Osteocyte (in vitro differentiated cells): Measurements from ENCODE around the gene ABCC8. TPM values are rescaled to one million over a fixed set of nuclear protein-coding genes. Genes with fewer than 3 reads are reported as not detected.

Experiments
- DNase-seq: peaks from one replicate; pipeline ENCODE4 v3.0.0; 2021; ENCODE audit warnings: mixed read lengths; ENCODE audit not compliant: unreplicated experiment; ENCODE audit errors: extremely low spot score
- H3K27ac Mint-ChIP-seq: one replicate; pipeline ENCODE4 v1.8.0; 2021; ENCODE audit warnings: mild to moderate bottlenecking, mixed read lengths; ENCODE audit not compliant: unreplicated experiment
- H3K27me3 Mint-ChIP-seq: one replicate; pipeline ENCODE4 v1.8.0; 2021; ENCODE audit warnings: mixed read lengths; ENCODE audit not compliant: unreplicated experiment
- H3K36me3 Mint-ChIP-seq: one replicate; pipeline ENCODE4 v1.8.0; 2021; ENCODE audit warnings: mixed read lengths; ENCODE audit not compliant: unreplicated experiment
- H3K4me1 Mint-ChIP-seq: one replicate; pipeline ENCODE4 v1.8.0; 2021; ENCODE audit warnings: mixed read lengths; ENCODE audit not compliant: unreplicated experiment
- H3K4me3 Mint-ChIP-seq: one replicate; pipeline ENCODE4 v1.8.0; 2021; ENCODE audit warnings: mild to moderate bottlenecking, moderate library complexity, mixed read lengths; ENCODE audit not compliant: unreplicated experiment
- H3K9me3 Mint-ChIP-seq: one replicate; pipeline ENCODE4 v1.8.0; 2021; ENCODE audit warnings: mixed read lengths; ENCODE audit not compliant: unreplicated experiment
- total RNA-seq: library from RNA; stranded (reverse); gene quantifications from 2 replicates; pipeline ENCODE4 v1.2.1, GENCODE V29; 2021
- TF ChIP-seq, protein P1 (sequence below): fragments of 200-600 bp; sonication (generic); IDR thresholded peaks from 2 replicates; pipeline ENCODE4 v1.5.0; 2021; ENCODE audit warnings: antibody characterized with exemption, mild to moderate bottlenecking, moderate library complexity

ABCC8 gene
- total RNA-seq, 1 donor from 2014 or later: not detected

DNA sequence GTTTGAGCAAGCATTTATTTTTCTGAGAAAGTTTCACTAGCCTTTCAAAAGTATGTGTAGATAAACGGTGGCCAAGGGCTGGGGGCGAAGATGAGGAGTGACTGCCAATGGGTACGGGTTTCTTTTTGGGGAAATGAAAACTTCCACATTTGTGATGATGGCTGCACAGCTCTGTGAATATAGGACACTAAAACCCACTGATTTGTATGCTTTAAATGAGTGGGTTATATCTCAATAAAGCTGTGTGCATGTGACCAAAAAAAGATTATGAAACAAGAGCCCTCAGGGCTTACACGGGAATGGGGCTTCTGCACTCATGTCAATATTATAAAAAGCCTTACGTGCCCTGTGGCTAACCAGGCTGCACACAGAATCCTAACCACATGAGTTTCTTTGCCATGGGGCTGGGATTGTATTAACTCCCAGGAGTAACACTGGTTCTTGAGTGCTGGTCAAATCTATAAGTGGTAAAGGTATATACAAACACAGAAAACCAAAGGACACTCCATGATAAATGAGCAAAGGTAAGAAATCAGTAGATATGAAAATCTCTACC lies 31.3 kb downstream of the ABCC8 start:
- no peaks in the 10 kb centered on the region for H3K36me3 Mint-ChIP-seq
- TF ChIP-seq, protein P1, sequence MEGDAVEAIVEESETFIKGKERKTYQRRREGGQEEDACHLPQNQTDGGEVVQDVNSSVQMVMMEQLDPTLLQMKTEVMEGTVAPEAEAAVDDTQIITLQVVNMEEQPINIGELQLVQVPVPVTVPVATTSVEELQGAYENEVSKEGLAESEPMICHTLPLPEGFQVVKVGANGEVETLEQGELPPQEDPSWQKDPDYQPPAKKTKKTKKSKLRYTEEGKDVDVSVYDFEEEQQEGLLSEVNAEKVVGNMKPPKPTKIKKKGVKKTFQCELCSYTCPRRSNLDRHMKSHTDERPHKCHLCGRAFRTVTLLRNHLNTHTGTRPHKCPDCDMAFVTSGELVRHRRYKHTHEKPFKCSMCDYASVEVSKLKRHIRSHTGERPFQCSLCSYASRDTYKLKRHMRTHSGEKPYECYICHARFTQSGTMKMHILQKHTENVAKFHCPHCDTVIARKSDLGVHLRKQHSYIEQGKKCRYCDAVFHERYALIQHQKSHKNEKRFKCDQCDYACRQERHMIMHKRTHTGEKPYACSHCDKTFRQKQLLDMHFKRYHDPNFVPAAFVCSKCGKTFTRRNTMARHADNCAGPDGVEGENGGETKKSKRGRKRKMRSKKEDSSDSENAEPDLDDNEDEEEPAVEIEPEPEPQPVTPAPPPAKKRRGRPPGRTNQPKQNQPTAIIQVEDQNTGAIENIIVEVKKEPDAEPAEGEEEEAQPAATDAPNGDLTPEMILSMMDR: no peak

DNA sequence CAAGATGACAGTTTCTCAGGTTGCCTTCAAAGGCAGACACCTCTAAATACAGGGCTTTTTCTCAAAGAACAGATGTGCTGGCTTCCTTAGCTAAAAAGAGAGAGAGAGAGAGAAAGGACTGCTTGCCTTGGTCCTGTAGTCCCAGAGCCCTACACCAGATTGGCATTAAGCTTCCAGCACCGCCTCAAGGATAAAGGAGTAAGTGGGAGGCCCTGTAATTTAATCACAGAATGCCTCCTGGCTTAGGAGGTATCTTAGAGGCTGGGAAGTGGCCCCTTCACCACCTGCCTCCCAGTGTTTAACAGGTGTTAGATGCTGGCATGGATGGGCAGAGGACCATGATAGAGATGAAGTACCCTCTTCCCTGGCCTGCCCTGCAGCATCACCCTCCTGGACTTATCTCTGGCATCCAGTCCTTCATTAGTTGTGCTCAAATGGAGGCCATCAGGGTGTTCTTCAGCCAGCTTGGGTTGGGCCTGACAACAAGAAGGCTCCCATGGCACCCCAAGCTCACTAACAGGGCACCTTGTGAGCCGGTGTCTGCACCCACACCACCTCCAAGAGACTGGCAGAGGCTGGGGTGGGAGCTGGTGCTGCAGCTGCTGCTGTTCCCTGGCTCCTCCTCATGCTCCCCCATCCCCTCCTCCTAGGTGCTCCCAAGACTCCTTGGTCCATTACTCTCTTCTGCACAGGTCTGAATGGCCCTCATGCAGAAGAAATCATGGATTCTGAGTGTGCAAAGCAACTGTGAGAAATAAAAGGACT lies 32.5 kb downstream of the ABCC8 start:
- TF ChIP-seq, protein P1: no peak
- no peak for DNase-seq
- Mint-ChIP-seq H3K27me3 (peaks cover 26% of the 10 kb centered on the region), H3K36me3 (no peaks in the 10 kb centered on the region), H3K4me1 (no peaks in the 10 kb centered on the region), H3K4me3 (no peak overlapping the region), H3K27ac (no peak overlapping the region), H3K9me3 (peaks cover 7% of the 10 kb centered on the region)

More for the DNA sequence above, 31.3 kb downstream of the ABCC8 start:
- Mint-ChIP-seq H3K4me3 (no peak overlapping the region), H3K4me1 (no peaks in the 10 kb centered on the region), H3K27me3 (peaks cover 24% of the 10 kb centered on the region), H3K9me3 (peaks cover 7% of the 10 kb centered on the region), H3K27ac (no peak overlapping the region)
- no peak for DNase-seq

DNA sequence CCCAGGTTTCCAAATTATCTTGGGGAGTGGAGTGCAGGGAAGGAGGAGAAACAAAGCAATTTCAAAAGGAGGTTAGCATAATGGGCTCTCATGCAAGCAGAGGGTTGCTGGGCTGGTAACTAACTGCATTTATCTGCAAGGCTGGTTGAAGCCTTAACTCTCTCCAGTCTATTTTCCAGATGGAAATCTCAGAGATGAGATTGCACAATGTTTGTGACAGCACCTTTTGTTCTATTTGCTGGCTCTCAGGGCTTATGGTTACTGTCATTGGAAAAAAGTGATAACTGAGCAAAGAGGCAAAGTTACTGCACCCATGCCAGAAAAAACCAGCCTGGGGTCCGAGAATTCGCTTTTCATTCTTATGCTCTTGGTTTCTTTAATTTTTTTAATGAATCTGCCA lies 33.2 kb downstream of the ABCC8 start:
- H3K27me3 Mint-ChIP-seq: peaks cover 26% of the 10 kb centered on the region
- H3K4me3 Mint-ChIP-seq: no peak overlapping the region
- no peak overlapping the region for H3K27ac Mint-ChIP-seq
- peaks cover 7% of the 10 kb centered on the region for H3K9me3 Mint-ChIP-seq
- TF ChIP-seq, protein P1: no peak
- no peaks in the 10 kb centered on the region for H3K36me3 Mint-ChIP-seq
- H3K4me1 Mint-ChIP-seq: no peaks in the 10 kb centered on the region
- DNase-seq: no peak

DNA sequence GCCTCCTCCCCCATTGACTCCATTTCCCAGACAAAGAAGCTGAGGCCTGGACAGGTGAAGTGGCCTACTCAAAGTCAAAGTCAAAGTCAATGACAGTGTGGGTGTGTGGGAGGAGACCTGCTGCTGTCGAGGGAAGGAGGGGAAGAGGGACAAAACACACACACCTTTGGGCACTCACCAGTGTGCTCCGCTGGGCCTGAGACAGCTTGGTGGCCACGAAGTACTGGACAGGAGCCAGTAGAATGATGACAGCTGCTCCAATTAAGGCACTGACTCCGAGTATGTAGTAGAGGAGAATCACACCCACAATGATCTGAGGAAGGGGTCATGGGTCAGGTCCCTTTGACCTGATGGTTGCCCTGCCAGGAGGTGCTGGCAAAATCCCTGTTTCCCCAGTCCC lies 33.6 kb downstream of the ABCC8 start:
- H3K4me3 Mint-ChIP-seq: no peak overlapping the region
- H3K27me3 Mint-ChIP-seq: peaks cover 26% of the 10 kb centered on the region
- H3K36me3 Mint-ChIP-seq: no peaks in the 10 kb centered on the region
- H3K4me1 Mint-ChIP-seq: no peaks in the 10 kb centered on the region
- peaks cover 7% of the 10 kb centered on the region for H3K9me3 Mint-ChIP-seq
- DNase-seq: no peak
- TF ChIP-seq, protein P1: no peak
- H3K27ac Mint-ChIP-seq: no peak overlapping the region

DNA sequence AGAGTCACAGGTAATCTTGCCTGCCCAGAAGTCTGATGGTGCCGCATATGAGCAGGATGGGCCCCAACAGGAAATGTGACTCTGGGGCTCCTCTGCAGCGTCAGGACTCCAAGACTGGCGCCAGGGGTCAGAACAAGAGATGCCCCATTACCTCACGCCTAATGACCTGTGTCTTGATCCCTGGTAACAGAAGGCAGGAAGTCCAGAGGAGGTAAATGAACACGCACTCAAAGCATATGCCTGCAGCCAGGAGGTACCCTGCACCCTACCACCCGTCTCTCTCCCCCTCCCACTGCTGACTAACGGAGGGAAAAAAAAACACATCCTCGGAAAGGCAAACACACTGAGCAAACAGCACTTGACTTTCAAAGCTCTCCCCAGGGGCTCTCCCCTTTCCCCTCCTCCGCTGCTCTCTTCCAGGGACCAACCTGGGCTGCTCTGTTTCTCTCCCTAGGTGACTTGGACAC lies 37.3 kb downstream of the ABCC8 start:
- no peak overlapping the region for H3K27ac Mint-ChIP-seq
- no peaks in the 10 kb centered on the region for H3K4me1 Mint-ChIP-seq
- peaks cover 7% of the 10 kb centered on the region for H3K9me3 Mint-ChIP-seq
- peaks cover 43% of the 10 kb centered on the region for H3K27me3 Mint-ChIP-seq
- no peaks in the 10 kb centered on the region for H3K36me3 Mint-ChIP-seq
- TF ChIP-seq, protein P1: no peak
- H3K4me3 Mint-ChIP-seq: no peak overlapping the region
- no peak for DNase-seq
